Transverse colon (tissue), 3 donors: ENCODE measurements around the gene MYH10.

Experiments
- CTCF ChIP-seq, 5 experiments: fragments of 200-600 bp in 3 of 5; fragments of 450-650 bp in 2 of 5; sonication (generic) in 3 of 5; IDR thresholded peaks; 1 replicate in 2 of 5; 2 replicates in 3 of 5; pipeline ENCODE4 v1.5.1; 2016 to 2017; ENCODE audit warnings: antibody characterized with exemption in 5 of 5, inconsistent platforms in 3 of 5, mild to moderate bottlenecking in 2 of 5, moderate library complexity in 1 of 5
- EP300 ChIP-seq: sonication (generic); formaldehyde crosslinking; IDR thresholded peaks from one replicate; pipeline ENCODE4 v1.6.1; 2017; ENCODE audit warnings: antibody characterized with exemption, low read depth
- POLR2A ChIP-seq: fragments of 450-650 bp; IDR thresholded peaks from one replicate; pipeline ENCODE4 v1.6.1; 2016; ENCODE audit warnings: antibody characterized with exemption, mild to moderate bottlenecking, moderate library complexity

GRCh38 chr17:8468980-8469379, 161.5 kb downstream of the MYH10 start:
- TF ChIP-seq EP300: no peak
- no peak for TF ChIP-seq POLR2A
- TF ChIP-seq CTCF (IDR thresholded peaks at IDR 0.05): no peak
